Subcutaneous abdominal adipose tissue (tissue), 5 donors: ENCODE results near the gene SDSL.

Experiments
- H3K27ac ChIP-seq: one replicate; pipeline ENCODE4 v1.7.0; 2013; ENCODE audit warnings: low read depth, mild to moderate bottlenecking, inconsistent platforms, low read length, moderate library complexity
- H3K27me3 ChIP-seq, 5 donors: one replicate each; pipeline ENCODE4 v1.7.0; 2013; ENCODE audit warnings: low read length in 5 of 5, inconsistent platforms in 1 of 5; ENCODE audit not compliant: control insufficient read depth in 5 of 5, insufficient read depth in 4 of 5
- H3K36me3 ChIP-seq, 5 donors: one replicate each; pipeline ENCODE4 v1.7.0; 2013; ENCODE audit warnings: low read length in 5 of 5; ENCODE audit not compliant: control insufficient read depth in 5 of 5, insufficient read depth in 5 of 5
- H3K4me1 ChIP-seq, 5 donors: one replicate each; pipeline ENCODE4 v1.7.0; 2013; ENCODE audit warnings: low read length in 5 of 5, mild to moderate bottlenecking in 3 of 5, moderate library complexity in 1 of 5; ENCODE audit not compliant: control insufficient read depth in 5 of 5, insufficient read depth in 5 of 5
- H3K4me3 ChIP-seq, 5 donors: one replicate each; pipeline ENCODE4 v1.7.0; 2013; ENCODE audit warnings: low read length in 5 of 5, low read depth in 1 of 5
- H3K9ac ChIP-seq, 5 donors: one replicate each; pipeline ENCODE4 v1.7.0; 2013; ENCODE audit warnings: low read length in 5 of 5, mild to moderate bottlenecking in 4 of 5, moderate library complexity in 3 of 5
- H3K9me3 ChIP-seq, 5 donors: one replicate each; pipeline ENCODE4 v1.7.0; 2013; ENCODE audit warnings: low read length in 5 of 5; ENCODE audit not compliant: control insufficient read depth in 5 of 5
- donor health status: healthy.
- donor health status: healthy.
- donor health status: healthy.
- donor health status: healthy.
- donor health status: healthy.

The SDSL gene

DNA sequence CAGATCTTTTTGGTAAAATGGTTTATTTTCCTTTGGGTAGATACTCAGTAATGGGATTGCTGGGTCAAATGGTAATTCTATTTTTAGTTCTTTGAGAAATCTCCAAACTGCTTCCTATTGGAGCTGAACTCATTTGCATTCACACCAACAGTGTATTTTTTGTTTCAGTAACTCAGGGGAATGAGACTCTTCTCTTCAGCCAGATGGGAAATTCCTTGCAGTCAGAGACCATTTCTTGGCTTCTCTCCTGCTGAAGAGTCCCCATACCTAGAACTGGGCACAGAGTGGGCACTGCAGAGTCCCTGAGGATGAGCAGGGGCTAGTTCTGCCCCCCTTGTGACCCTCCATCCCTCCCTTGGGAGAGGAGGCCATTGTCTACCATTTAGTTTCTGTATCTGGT lies 10.8 kb downstream of the SDSL start:
- no peak overlapping the region for H3K9ac ChIP-seq
- H3K36me3 ChIP-seq, result no peaks in the 10 kb centered on the region

DNA sequence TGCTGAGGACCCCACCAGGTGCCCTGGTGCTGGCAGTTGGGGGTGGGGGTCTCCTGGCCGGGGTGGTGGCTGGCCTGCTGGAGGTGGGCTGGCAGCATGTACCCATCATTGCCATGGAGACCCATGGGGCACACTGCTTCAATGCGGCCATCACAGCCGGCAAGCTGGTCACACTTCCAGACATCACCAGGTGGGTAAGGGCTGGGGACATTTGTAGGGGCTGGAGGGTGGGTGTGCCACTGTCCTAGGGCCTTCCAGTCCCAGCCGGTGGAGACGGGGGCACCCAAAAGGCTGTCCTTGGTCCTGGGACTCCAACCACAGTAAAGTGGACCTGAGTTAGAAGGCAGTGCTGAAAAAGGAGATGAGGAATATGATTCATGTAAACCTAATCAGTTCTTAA lies 13.2 kb downstream of the SDSL start:
- peaks cover 0 to 12% (median 10%) of the 10 kb centered on the region in 5 donors for H3K4me1 ChIP-seq
- H3K36me3 ChIP-seq, result no peaks in the 10 kb centered on the region
- H3K27ac ChIP-seq, result no peak overlapping the region
- H3K9me3 ChIP-seq, result no peaks in the 10 kb centered on the region
- no peak overlapping the region for H3K4me3 ChIP-seq
- H3K9ac ChIP-seq, result no peak overlapping the region
- H3K27me3 ChIP-seq, result peaks cover 0 to 5% (median 3%) of the 10 kb centered on the region in 5 donors

More for the DNA sequence above, 10.8 kb downstream of the SDSL start:
- Histone ChIP-seq H3K27ac (no peak overlapping the region), H3K9me3 (no peaks in the 10 kb centered on the region), H3K4me1 (peaks cover 0 to 12% (median 10%) of the 10 kb centered on the region in 5 donors), H3K4me3 (no peak overlapping the region), H3K27me3 (peaks cover 0 to under 1% (median 0%) of the 10 kb centered on the region in 5 donors)

DNA sequence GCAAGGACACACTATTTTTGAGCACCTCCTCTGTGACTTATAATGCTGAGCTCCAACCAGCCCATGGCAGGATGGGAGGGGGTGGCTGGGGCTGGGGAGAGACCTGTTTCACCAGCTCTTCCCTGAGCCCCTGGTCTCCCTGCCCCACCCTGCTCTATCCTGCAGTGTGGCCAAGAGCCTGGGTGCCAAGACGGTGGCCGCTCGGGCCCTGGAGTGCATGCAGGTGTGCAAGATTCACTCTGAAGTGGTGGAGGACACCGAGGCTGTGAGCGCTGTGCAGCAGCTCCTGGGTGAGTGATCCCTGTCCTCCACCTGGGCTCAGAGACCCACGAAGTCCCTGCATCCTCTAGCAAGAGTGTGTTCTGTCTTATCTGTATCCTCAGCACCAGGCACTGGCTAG lies 14.4 kb downstream of the SDSL start:
- H3K4me3 ChIP-seq, result no peak overlapping the region
- H3K36me3 ChIP-seq, result no peaks in the 10 kb centered on the region

DNA sequence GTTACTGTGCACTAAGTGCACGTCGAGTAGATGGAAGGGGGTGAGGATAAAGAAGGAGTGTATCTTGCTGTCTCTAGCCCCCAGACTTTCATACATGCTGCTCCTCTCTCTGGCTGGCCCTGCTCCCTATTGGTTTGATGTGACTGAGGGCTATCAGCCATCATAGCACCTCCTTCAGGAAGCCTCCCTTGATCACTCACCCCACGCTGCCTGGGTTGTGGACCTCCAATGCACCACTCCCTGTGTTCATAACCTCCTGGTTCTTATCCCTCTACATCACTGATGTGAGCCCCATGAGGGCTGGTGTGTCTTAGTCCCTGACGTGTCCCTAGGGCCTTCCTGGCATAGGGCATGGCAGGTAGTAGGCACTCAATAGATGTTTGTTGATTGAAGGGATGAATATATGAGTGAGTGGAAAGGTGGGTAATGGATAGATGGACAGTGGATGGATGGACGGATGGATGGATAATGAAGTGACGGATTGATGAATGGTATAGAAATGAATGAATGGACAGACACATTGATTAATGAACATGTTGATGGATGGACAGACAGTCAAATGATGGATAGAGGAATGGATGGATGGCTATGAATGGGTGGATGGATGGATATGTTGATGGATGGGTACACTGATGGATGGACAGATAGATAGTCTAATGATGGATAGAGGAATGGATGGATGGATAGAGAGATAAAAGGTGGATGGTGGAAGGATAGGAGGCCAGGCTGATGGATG lies 15.0 kb downstream of the SDSL start:
- Histone ChIP-seq H3K9me3 (no peaks in the 10 kb centered on the region), H3K4me1 (peaks cover 0 to 12% (median 10%) of the 10 kb centered on the region in 5 donors), H3K27me3 (peaks cover 4 to 16% (median 11%) of the 10 kb centered on the region in 5 donors), H3K36me3 (no peaks in the 10 kb centered on the region), H3K4me3 (no peak overlapping the region), H3K9ac (no peak overlapping the region), H3K27ac (no peak overlapping the region)

More for the DNA sequence above, 14.4 kb downstream of the SDSL start:
- Histone ChIP-seq H3K4me1 (peaks cover 0 to 12% (median 10%) of the 10 kb centered on the region in 5 donors), H3K27me3 (peaks cover 4 to 14% (median 10%) of the 10 kb centered on the region in 5 donors), H3K9me3 (no peaks in the 10 kb centered on the region), H3K27ac (no peak overlapping the region), H3K9ac (no peak overlapping the region)

DNA sequence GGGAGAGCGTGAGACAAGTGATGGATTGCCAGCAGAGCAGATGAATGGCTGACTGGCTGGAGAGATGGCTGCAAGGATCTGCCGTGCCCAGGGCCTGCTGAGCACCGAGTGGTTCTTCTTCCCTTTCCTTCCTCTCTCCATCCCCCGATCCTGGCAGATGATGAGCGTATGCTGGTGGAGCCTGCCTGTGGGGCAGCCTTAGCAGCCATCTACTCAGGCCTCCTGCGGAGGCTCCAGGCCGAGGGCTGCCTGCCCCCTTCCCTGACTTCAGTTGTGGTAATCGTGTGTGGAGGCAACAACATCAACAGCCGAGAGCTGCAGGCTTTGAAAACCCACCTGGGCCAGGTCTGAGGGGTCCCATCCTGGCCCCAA lies 15.5 kb downstream of the SDSL start:
- H3K9me3 ChIP-seq, result no peaks in the 10 kb centered on the region
- H3K4me3 ChIP-seq, result no peak overlapping the region
- peaks cover 0 to 9% (median 7%) of the 10 kb centered on the region in 5 donors for H3K4me1 ChIP-seq
- H3K9ac ChIP-seq, result no peak overlapping the region
- peaks cover 4 to 16% (median 11%) of the 10 kb centered on the region in 5 donors for H3K27me3 ChIP-seq
- no peak overlapping the region for H3K27ac ChIP-seq
- no peaks in the 10 kb centered on the region for H3K36me3 ChIP-seq

GRCh38 chr12:113438523-113439300 lies 16.5 kb downstream of the SDSL start:
- Histone ChIP-seq H3K9me3 (no peaks in the 10 kb centered on the region), H3K27me3 (peaks cover 4 to 18% (median 11%) of the 10 kb centered on the region in 5 donors), H3K4me1 (peaks cover 0 to under 1% (median 0%) of the 10 kb centered on the region in 5 donors), H3K36me3 (no peaks in the 10 kb centered on the region), H3K4me3 (no peak overlapping the region), H3K9ac (no peak overlapping the region), H3K27ac (no peak overlapping the region)

- H3K27me3 ChIP-seq, result peaks cover 4 to 18% (median 12%) of the 10 kb centered on the region in 5 donors
- H3K36me3 ChIP-seq, result no peaks in the 10 kb centered on the region
- no peaks in the 10 kb centered on the region for H3K4me1 ChIP-seq
- no peak overlapping the region for H3K27ac ChIP-seq
- no peaks in the 10 kb centered on the region for H3K9me3 ChIP-seq
- no peak overlapping the region for H3K9ac ChIP-seq
- H3K4me3 ChIP-seq, result no peak overlapping the region
Observed at GRCh38 chr12:113439301-113439597, 17.1 kb downstream of the SDSL start.

- H3K9ac ChIP-seq, result no peak overlapping the region
- H3K9me3 ChIP-seq, result no peaks in the 10 kb centered on the region
- no peak overlapping the region for H3K4me3 ChIP-seq
- H3K27me3 ChIP-seq, result peaks cover 4 to 18% (median 13%) of the 10 kb centered on the region in 5 donors
- H3K27ac ChIP-seq, result no peak overlapping the region
- no peaks in the 10 kb centered on the region for H3K36me3 ChIP-seq
- no peaks in the 10 kb centered on the region for H3K4me1 ChIP-seq
Observed at GRCh38 chr12:113439606-113440030, 17.4 kb downstream of the SDSL start.

- H3K9ac ChIP-seq, result no peak overlapping the region
- no peaks in the 10 kb centered on the region for H3K36me3 ChIP-seq
- H3K4me1 ChIP-seq, result no peaks in the 10 kb centered on the region
- no peak overlapping the region for H3K4me3 ChIP-seq
- H3K9me3 ChIP-seq, result peaks cover 0 to 3% (median 0%) of the 10 kb centered on the region in 5 donors
- no peak overlapping the region for H3K27ac ChIP-seq
- peaks cover 4 to 18% (median 13%) of the 10 kb centered on the region in 5 donors for H3K27me3 ChIP-seq
Observed at GRCh38 chr12:113440336-113440735, 18.2 kb downstream of the SDSL start.
